NB4 (cell line): Measurements from ENCODE around the gene PROM1.

Experiments used
- MYC ChIP-seq: IDR thresholded peaks from 2 replicates; pipeline ENCODE4 v1.6.1; 2011; ENCODE audit warnings: low read depth, low read length
- TF ChIP-seq, protein P1 (sequence below): IDR thresholded peaks from one replicate; pipeline ENCODE4 v1.5.1; 2012; ENCODE audit warnings: low read depth, low read length
- TF ChIP-seq, protein P2 (sequence below): IDR thresholded peaks from 2 replicates; pipeline ENCODE4 v1.6.1; 2011; ENCODE audit warnings: low read depth, low read length

DNA sequence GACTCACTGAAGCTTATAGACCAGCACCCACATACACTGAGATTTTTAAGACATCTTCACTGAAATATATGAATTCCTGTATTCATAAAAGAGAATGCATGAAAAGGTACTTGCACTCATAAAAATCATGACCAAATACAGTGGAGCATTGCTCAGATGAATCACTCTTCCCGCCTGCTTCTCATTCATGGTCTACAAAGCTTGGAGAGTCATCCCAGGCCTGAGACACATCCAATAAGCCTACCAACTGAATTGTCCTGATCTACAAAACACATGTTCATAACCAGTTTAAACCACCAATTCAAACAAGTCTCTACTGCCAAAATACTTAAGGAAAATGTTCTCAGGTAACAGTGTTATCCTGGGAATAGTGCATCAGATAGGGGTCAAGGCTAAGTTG lies 38.1 kb downstream of the PROM1 start:
- TF ChIP-seq, protein P1, sequence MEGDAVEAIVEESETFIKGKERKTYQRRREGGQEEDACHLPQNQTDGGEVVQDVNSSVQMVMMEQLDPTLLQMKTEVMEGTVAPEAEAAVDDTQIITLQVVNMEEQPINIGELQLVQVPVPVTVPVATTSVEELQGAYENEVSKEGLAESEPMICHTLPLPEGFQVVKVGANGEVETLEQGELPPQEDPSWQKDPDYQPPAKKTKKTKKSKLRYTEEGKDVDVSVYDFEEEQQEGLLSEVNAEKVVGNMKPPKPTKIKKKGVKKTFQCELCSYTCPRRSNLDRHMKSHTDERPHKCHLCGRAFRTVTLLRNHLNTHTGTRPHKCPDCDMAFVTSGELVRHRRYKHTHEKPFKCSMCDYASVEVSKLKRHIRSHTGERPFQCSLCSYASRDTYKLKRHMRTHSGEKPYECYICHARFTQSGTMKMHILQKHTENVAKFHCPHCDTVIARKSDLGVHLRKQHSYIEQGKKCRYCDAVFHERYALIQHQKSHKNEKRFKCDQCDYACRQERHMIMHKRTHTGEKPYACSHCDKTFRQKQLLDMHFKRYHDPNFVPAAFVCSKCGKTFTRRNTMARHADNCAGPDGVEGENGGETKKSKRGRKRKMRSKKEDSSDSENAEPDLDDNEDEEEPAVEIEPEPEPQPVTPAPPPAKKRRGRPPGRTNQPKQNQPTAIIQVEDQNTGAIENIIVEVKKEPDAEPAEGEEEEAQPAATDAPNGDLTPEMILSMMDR: no peak
- TF ChIP-seq MYC: no peak
- TF ChIP-seq, protein P2, sequence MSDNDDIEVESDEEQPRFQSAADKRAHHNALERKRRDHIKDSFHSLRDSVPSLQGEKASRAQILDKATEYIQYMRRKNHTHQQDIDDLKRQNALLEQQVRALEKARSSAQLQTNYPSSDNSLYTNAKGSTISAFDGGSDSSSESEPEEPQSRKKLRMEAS: no peak
